Activated CD8-positive, alpha-beta T cell treated with anti-CD3 and anti-CD28 coated beads for 36 hours (primary cell): Measurements from ENCODE around the gene NCOR2. TPM values are rescaled to one million over a fixed set of nuclear protein-coding genes. Genes with fewer than 3 reads are reported as not detected.

Experiments
- ATAC-seq: fragments of 200-7000 bp; cut with Tn5 transposase; one replicate; pipeline ENCODE4 v1.10.0; 2021; ENCODE audit warnings: mild to moderate bottlenecking, moderate library complexity
- CTCF ChIA-PET: fragments of 350-600 bp; sonication (Branson Sonifier 250); formaldehyde crosslinking; loops from one replicate; lab custom pipeline; 2021; ENCODE audit warnings: antibody characterized with exemption; lab: Charles Lee
- POLR2A ChIA-PET: fragments of 350-600 bp; sonication (Branson Sonifier 250); formaldehyde crosslinking; loops from one replicate; lab custom pipeline; 2021; ENCODE audit warnings: antibody characterized with exemption; lab: Charles Lee
- DNase-seq: peaks from one replicate; pipeline ENCODE4 v3.0.0-alpha.2; 2020
- H3K27ac Mint-ChIP-seq: one replicate; pipeline ENCODE4 v1.8.0; 2021; ENCODE audit warnings: mild to moderate bottlenecking, mixed read lengths
- H3K27me3 Mint-ChIP-seq: one replicate; pipeline ENCODE4 v1.8.0; 2021; ENCODE audit warnings: mixed read lengths
- H3K36me3 Mint-ChIP-seq: one replicate; pipeline ENCODE4 v1.8.0; 2021; ENCODE audit warnings: low read depth, mixed read lengths
- H3K4me1 Mint-ChIP-seq: one replicate; pipeline ENCODE4 v1.8.0; 2021; ENCODE audit warnings: low read depth, mixed read lengths
- H3K4me3 Mint-ChIP-seq: one replicate; pipeline ENCODE4 v1.8.0; 2021; ENCODE audit warnings: mild to moderate bottlenecking, moderate library complexity, mixed read lengths
- H3K9me3 Mint-ChIP-seq: one replicate; pipeline ENCODE4 v1.8.0; 2021; ENCODE audit warnings: mixed read lengths
- intact Hi-C: fragments of 100-400 bp; cut with micrococcal nuclease; formaldehyde crosslinking; loops from one replicate; pipeline ENCODE4 v1.10.0; 2022
- total RNA-seq, 2 experiments: library from RNA; stranded (reverse); gene quantifications; one replicate each; pipeline ENCODE4 v1.2.3, GENCODE V29; 2021
- TF ChIP-seq, protein P1 (sequence below): fragments of 200-600 bp; IDR thresholded peaks from one replicate; pipeline ENCODE4 v1.8.0; 2022; ENCODE audit warnings: antibody characterized with exemption, mild to moderate bottlenecking

NCOR2 gene
- total RNA-seq, 2 experiments from 2014 or later = 105 to 110 TPM

DNA sequence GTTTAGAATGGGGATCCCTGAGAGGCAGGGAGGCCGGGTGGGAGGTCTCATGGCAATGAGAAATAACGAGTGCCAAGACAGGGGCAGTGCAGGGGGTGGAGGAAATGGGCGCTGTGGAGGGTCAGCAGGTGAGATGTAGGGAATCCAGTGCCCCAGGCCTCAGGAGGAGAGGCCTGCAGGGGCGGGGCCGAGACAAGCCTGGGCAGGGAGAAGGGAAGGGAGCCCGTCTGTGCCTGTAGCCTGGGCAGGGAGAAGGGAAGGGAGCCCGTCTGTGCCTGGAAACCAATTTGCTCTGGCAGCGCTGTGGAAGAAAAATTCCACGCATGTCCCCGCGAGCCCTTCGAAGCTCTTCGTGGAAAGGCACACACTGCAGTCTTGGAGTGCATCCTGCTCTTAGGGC, 10.6 kb upstream of the NCOR2 start:
- Mint-ChIP-seq H3K4me1 (no peaks in the 10 kb centered on the region), H3K4me3 (no peak overlapping the region), H3K9me3 (peaks cover 2% of the 10 kb centered on the region), H3K27ac (no peak overlapping the region), H3K36me3 (no peaks in the 10 kb centered on the region), H3K27me3 (no peaks in the 10 kb centered on the region)
- no peak for DNase-seq
- TF ChIP-seq, protein P1, sequence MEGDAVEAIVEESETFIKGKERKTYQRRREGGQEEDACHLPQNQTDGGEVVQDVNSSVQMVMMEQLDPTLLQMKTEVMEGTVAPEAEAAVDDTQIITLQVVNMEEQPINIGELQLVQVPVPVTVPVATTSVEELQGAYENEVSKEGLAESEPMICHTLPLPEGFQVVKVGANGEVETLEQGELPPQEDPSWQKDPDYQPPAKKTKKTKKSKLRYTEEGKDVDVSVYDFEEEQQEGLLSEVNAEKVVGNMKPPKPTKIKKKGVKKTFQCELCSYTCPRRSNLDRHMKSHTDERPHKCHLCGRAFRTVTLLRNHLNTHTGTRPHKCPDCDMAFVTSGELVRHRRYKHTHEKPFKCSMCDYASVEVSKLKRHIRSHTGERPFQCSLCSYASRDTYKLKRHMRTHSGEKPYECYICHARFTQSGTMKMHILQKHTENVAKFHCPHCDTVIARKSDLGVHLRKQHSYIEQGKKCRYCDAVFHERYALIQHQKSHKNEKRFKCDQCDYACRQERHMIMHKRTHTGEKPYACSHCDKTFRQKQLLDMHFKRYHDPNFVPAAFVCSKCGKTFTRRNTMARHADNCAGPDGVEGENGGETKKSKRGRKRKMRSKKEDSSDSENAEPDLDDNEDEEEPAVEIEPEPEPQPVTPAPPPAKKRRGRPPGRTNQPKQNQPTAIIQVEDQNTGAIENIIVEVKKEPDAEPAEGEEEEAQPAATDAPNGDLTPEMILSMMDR = no peak
- ChIA-PET POLR2A (no interaction called here), CTCF (no interaction called here)
- no peak for ATAC-seq
- intact Hi-C loops = no loop called here

DNA sequence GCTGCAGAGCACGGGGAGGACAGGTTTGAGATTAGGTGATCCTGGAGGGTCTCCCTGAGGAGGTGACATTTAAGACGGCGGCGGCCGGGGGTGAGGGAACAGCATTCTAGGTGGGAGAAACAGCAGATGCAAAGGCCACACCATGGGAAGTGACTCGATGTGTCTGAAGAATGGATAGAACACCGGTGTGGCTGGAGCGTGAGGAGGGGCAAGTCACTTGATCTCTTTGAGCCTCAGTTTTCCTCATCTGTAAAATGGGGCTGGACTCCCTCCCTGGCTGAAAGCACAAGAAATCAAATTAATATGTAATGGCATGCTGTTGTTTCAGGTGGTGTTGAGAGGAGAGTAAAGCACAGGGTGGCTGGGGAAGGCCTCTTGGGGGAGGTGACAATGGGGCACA, 10.0 kb upstream of the NCOR2 start:
- intact Hi-C loops = no loop called here
- POLR2A ChIA-PET = no interaction called here
- TF ChIP-seq, protein P1 = no peak
- Mint-ChIP-seq H3K9me3 (peaks cover 2% of the 10 kb centered on the region), H3K4me3 (no peak overlapping the region), H3K4me1 (no peaks in the 10 kb centered on the region), H3K27ac (no peak overlapping the region), H3K36me3 (no peaks in the 10 kb centered on the region), H3K27me3 (no peaks in the 10 kb centered on the region)
- DNase-seq (no peak), ATAC-seq (no peak)
- CTCF ChIA-PET = no interaction called here

DNA sequence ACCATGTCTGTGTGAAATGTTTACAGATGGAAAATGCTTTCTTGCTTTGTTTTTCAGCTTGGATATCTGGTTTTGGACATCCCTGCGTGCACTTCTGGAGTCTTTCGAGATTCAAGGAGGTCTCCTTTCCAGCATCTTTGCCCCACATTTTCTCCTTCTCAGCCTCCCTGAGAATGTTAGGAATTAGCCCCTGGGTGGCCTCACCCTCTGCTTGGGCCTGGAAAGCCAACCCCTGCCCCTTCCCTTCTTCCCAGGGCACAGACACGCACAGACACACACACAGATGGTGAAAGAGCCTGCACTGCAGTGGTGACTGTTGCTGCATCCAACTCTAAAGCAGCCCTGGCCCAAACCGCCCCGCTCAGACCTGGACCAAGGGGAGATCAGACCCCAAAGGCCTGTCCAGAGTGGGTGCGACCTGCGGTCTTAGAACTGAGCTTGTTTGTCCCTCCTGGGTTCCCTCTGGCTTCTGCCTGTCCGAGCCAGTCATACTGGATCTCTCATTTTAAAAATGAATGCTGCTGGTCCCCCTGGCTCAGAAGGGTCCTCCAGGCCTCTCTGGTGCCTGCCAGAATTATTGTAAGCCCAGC, 8.7 kb upstream of the NCOR2 start:
- Mint-ChIP-seq H3K9me3 (peaks cover 2% of the 10 kb centered on the region), H3K36me3 (no peaks in the 10 kb centered on the region), H3K4me3 (no peak overlapping the region), H3K4me1 (no peaks in the 10 kb centered on the region), H3K27ac (no peak overlapping the region), H3K27me3 (no peaks in the 10 kb centered on the region)
- POLR2A ChIA-PET = no interaction called here
- ATAC-seq (no peak), DNase-seq (no peak)
- TF ChIP-seq, protein P1 = no peak
- CTCF ChIA-PET = no interaction called here
- intact Hi-C loops = no loop called here

DNA sequence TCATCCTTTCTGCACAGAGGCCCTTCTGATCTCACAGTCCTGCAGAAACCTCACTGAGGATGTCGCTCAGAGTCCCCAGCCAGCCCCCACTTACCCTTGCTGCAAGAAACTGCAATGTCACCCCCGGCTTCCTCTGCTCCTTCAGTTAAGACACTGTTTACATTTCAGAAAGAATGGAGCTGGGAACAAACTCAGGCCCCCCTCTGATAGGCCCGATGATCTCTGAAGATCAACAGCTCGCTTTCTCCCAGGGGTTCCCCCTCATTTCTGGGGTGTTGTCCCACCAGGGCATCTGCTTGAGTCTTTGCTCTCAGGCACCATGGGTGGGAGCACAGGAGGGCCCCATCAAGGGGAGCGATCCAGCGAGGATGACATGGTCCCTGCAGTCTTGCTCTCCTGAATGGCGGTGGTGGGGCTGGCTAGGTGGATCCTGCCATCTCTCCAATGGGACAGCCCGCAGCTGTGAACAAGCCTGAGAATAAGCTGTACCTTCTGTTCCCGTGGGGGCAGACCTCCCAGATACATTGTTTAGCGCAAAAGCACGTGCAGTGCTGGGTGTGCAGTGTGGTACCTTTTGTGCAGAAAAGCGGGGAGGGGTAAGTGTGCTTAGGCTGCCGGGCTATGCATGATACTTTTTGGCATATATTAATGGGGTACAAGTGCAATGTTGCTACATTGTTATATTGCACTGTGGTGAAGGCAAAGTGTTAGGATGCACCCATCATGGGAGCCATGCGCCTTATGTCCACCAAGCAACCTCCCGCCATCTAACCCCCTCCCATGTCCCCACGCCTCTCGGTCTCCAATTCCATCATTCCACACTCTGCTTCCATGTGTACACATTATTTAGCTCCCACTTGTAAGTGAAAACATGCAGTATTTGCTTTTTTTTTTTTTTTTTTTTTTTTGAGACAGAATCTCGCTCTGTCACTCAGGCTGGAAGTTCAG, 6.7 kb upstream of the NCOR2 start:
- intact Hi-C loops = no loop called here
- Mint-ChIP-seq H3K36me3 (no peaks in the 10 kb centered on the region), H3K27me3 (no peaks in the 10 kb centered on the region), H3K27ac (no peak overlapping the region), H3K4me1 (no peaks in the 10 kb centered on the region), H3K4me3 (no peak overlapping the region), H3K9me3 (no peaks in the 10 kb centered on the region)
- ATAC-seq = no peak
- no peak for DNase-seq
- TF ChIP-seq, protein P1 = no peak
- ChIA-PET CTCF (interaction anchor here (0.6 kb wide), 1 partner anchor 23 kb away, joined by 3 read pairs; no protein-coding TSS in a partner anchor), POLR2A (interaction anchor here (1.0 kb wide), 1 partner anchor 11 kb away, joined by 3 read pairs; no protein-coding TSS in a partner anchor)

DNA sequence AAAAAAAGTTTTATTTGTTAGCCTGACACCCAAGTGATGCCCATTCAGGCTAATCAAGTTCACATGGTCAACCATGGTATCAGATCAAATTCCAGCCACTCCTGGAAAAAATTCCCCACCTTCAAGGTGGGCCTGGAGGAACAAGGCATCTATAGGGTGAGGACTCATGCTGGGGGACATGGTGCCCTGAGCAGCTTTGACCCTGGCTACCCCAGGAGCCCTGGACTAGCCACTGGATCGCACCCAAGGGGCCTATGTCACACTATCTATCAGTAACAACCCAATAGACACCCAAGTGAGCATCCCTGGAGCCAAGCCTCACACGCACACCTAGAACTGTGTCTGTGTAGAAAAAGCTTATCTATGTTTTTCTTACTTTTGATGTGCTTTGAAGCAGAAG, 4.1 kb upstream of the NCOR2 start:
- TF ChIP-seq, protein P1 = no peak
- DNase-seq (no peak), ATAC-seq (no peak)
- H3K27me3 Mint-ChIP-seq = no peaks in the 10 kb centered on the region
- no peak overlapping the region for H3K4me3 Mint-ChIP-seq
- CTCF ChIA-PET = no interaction called here
- peaks cover 7% of the 10 kb centered on the region for H3K4me1 Mint-ChIP-seq
- no peak overlapping the region for H3K27ac Mint-ChIP-seq
- intact Hi-C loops = no loop called here
- no peaks in the 10 kb centered on the region for H3K9me3 Mint-ChIP-seq
- H3K36me3 Mint-ChIP-seq = no peaks in the 10 kb centered on the region
- POLR2A ChIA-PET = interaction anchor here (0.6 kb wide), 1 partner anchor 22 kb away, joined by 3 read pairs; no protein-coding TSS in a partner anchor
